GM19463 (cell line): ENCODE measurements around the gene ZNF526.
"Not testable (repeated sequence)": the region's sequence is repeated elsewhere in the genome, so short reads cannot be mapped to it uniquely, and the experiment has no call there.

Experiments used
- ATAC-seq: cut with Tn5 transposase; IDR thresholded peaks from one replicate; pipeline ENCODE4 v1.9.1; 2021; ENCODE audit warnings: mild to moderate bottlenecking, moderate library complexity; ENCODE audit not compliant: unreplicated experiment

The ZNF526 gene

GRCh38 chr19:42254850-42255765, 35.0 kb downstream of the ZNF526 start, which contains the start of gene ERF:
Gene ERF (minus strand): TSS chr19:42255128. CDS start chr19:42254999, 129 bp downstream.
- ATAC-seq = peak; percentile 71

DNA sequence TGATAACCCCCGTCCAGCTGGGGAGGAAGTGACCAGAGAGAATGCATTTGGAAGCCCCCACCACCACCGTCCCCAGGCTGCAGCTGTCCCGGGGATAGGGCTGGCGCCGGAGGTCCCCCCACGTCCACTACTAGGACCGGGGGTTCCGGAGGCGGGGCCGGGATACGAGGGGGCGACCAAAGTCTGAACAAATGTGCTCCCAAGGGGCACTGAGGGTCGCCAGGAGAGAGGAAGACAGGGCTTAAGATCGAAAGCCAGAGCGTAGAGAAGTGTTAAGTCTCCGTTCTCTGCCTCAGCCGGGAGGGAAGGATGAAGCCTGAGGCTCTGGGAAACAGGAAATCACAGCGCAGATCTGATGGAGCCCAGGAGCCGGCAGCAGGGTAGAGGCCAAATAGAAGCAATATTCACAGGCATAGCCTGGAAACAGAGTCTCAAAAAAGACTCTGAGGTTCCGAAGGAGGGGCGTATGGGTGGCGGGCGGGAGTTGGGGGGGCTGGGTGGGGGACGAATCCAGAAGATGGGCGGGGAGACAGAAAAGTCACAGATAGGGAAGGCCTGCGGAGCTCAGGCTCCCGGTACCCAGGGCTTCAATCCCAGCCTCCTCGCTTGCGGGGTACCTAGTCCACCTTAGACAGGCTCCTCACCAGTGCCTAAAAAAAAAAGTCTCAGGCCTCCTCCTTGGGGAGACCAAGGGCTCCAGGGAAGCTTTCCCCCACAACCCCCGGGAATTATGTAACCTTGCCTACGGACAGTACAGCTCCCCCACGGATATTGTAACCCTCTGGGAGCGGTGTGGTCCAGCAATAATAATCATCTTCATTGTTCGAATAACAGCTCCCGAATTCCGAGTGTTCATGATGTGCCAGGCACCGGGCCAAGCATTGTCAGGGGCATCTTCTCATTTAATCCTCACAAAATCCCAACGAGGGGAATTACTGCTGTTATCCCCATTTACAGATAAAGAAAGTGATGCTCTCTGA, 35.9 kb downstream of the ZNF526 start:
- no peak for ATAC-seq

- ATAC-seq = not testable (repeated sequence)
These were observed 37.7 kb downstream of the ZNF526 start for GRCh38 chr19:42257842-42258241.

- ATAC-seq = no peak
These were observed 41.7 kb downstream of the ZNF526 start for GRCh38 chr19:42261763-42262162.

- not testable (repeated sequence) for ATAC-seq
These were observed 46.0 kb downstream of the ZNF526 start for GRCh38 chr19:42266105-42266504.

GRCh38 chr19:42266928-42267603, 47.0 kb downstream of the ZNF526 start:
- ATAC-seq = not testable (repeated sequence)

DNA sequence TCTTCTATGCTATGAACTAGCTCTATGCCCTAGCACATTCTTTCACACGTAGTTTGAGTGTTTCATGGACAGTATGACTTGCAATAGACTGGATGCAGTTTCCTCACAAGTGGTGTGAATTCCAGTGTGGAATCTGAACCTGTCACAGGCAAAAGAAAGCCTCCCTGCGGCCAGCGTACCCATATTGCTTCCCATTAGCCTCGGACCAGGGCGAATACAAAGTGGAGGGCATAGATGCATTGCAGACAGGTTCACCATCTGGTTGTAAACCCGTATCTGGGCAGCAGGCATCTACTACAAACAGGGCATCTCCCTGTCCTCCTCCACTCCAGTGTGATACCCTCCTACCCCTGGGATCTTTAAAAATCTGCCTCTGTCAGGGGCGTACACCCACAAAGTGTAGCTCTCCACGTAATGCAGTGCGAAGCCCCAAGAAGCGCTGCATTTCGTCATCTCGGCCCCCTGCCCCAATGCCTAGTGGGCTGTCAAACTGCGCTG, 47.6 kb downstream of the ZNF526 start:
- ATAC-seq = no peak

DNA sequence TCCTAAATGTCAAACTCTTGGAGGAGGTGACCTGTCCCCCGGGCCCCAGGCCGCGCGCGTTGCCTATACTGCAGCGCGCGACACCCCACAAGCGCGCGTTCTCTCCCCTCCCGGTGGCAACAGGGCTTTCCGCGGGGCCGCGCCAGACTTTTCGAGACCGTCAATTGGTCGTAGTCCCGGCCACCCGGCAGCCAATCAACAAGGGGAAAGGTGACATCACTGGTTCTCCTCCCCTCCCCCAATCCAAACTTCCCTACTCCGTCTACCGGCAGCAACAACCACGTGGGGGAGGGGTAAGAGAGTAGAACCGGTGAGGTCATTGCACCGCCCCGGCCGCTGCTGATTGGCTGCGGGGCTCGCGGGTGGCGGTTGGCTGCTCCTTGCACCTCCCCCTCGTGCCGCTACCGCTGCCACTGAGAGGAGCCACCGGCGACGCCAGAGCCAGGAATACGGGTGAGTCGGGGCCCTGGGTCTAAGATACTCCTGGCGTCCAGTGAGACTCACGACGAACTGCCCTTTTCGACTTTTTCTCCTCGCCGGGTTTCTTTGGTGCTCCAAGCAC, 48.1 kb downstream of the ZNF526 start:
- ATAC-seq = peak; percentile 41

GRCh38 chr19:42268704-42269477, 48.8 kb downstream of the ZNF526 start, which contains the start of gene CIC:
Gene CIC (plus strand): TSS chr19:42269252. CDS start chr19:42271784, 2,532 bp downstream.
- peak; percentile 77 for ATAC-seq

- ATAC-seq = no peak
These were observed 49.6 kb downstream of the ZNF526 start for GRCh38 chr19:42269478-42270345.

GRCh38 chr19:42270346-42271044, 50.4 kb downstream of the ZNF526 start:
- no peak for ATAC-seq

GRCh38 chr19:42271045-42271419, 50.9 kb downstream of the ZNF526 start:
- ATAC-seq = no peak

- no peak for ATAC-seq
These were observed 51.9 kb downstream of the ZNF526 start for GRCh38 chr19:42271861-42272534.

DNA sequence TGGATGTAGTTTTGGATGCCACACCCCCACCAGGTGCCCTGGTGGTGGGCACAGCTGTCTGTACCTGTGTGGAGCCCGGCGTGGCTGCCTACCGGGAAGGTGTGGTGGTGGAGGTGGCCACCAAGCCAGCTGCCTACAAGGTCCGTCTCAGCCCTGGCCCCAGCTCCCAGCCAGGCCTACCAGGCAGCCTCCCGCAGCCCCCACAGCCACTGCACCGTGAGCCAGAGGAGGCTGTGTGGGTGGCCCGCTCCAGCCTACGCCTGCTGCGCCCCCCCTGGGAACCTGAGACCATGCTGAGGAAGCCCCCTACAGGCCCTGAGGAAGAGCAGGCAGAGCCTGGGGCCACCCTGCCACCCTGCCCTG, 52.4 kb downstream of the ZNF526 start:
- ATAC-seq = no peak

DNA sequence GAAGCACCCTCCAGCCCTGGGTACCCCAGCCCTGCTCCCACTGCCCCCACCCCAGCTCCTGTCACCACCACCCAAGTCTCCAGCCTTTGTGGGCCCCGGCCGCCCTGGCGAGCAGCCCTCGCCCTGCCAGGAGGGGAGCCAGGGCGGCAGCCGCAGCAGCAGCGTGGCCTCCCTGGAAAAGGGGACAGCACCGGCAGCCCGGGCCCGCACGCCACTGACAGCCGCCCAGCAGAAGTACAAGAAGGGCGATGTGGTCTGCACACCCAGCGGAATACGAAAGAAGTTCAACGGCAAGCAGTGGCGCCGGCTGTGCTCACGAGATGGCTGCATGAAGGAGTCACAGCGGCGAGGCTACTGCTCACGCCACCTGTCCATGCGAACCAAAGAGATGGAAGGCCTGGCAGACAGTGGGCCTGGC, 52.9 kb downstream of the ZNF526 start:
- ATAC-seq = no peak

DNA sequence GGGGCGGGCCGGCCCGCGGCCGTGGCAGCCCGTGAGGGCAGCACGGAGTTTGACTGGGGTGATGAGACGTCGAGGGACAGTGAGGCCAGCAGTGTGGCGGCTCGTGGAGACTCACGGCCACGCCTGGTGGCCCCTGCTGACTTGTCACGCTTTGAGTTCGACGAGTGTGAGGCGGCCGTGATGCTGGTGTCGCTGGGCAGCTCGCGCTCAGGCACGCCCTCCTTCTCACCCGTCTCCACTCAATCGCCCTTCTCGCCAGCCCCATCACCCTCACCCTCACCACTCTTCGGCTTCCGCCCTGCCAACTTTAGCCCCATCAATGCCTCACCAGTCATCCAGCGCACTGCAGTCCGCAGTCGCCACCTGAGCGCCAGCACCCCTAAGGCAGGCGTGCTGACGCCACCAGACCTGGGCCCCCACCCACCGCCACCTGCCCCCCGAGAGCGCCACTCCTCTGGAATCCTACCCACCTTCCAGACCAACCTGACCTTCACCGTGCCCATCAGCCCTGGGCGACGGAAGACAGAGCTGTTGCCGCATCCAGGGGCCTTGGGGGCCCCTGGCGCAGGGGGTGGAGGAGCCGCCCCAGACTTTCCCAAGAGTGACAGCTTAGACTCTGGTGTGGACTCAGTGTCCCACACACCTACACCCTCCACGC, 53.4 kb downstream of the ZNF526 start:
- no peak for ATAC-seq
